SK-N-SH (cell line): ENCODE data around the gene SLC25A24. TPM values are rescaled to one million over a fixed set of nuclear protein-coding genes. Genes with fewer than 3 reads are reported as not detected.

Experiments
- CTCF ChIA-PET: fragments of 300-600, 350-600 bp; formaldehyde crosslinking; extraction: SDS; loops from one replicate; lab custom pipeline; 2021; lab: Yijun Ruan, JAX
- POLR2A ChIA-PET: fragments of 350-600 bp; sonication (Branson Sonifier 250); formaldehyde crosslinking; extraction: SDS; loops from one replicate; lab custom pipeline; 2020; ENCODE audit warnings: antibody characterized with exemption, inconsistent platforms; lab: Yijun Ruan, JAX
- DNase-seq: peaks from one replicate; pipeline ENCODE4 v3.0.0; 2012
- H2AFZ ChIP-seq: fragments of 200-600 bp; sonication (generic); 2 replicates; pipeline ENCODE4 v1.8.1; 2016; ENCODE audit warnings: antibody characterized with exemption, mild to moderate bottlenecking, low read depth
- H3F3A ChIP-seq: fragments of 200-600 bp; sonication (generic); replicated peaks from 2 replicates; pipeline ENCODE3; 2016; ENCODE audit warnings: antibody characterized with exemption, mild to moderate bottlenecking; ENCODE audit not compliant: insufficient read depth
- H3K27ac ChIP-seq, 2 experiments: fragments of 200-500 bp in 1 of 2; fragments of 200-600 bp in 1 of 2; sonication (Bioruptor generic) in 1 of 2; sonication (generic), shearing (Covaris generic) in 1 of 2; 2 replicates each; pipeline versions ENCODE4 v1.5.1 to v1.6.1; 2014 to 2016; ENCODE audit warnings: low read depth in 2 of 2, inconsistent platforms in 1 of 2, low read length in 1 of 2, mild to moderate bottlenecking in 1 of 2, mixed read lengths in 1 of 2
- H3K27me3 ChIP-seq: fragments of 200-600 bp; sonication (generic), shearing (Covaris generic); 2 replicates; pipeline ENCODE4 v1.6.1; 2016; ENCODE audit warnings: mixed run types; ENCODE audit not compliant: insufficient read depth
- H3K36me3 ChIP-seq, 2 experiments: fragments of 200-500 bp in 1 of 2; fragments of 200-600 bp in 1 of 2; sonication (Bioruptor generic) in 1 of 2; sonication (generic) in 1 of 2; replicated peaks in 1 of 2; 2 replicates each; pipeline versions ENCODE3 to v1.5.1; 2014 to 2016; ENCODE audit warnings: low read length in 1 of 2, mild to moderate bottlenecking in 1 of 2; ENCODE audit not compliant: insufficient read depth in 2 of 2, control insufficient read depth in 1 of 2
- H3K4me1 ChIP-seq, 2 experiments: fragments of 200-500 bp in 1 of 2; fragments of 200-600 bp in 1 of 2; sonication (Bioruptor generic) in 1 of 2; sonication (generic), shearing (Covaris generic) in 1 of 2; 2 replicates each; pipeline versions ENCODE4 v1.5.1 to v1.6.1; 2014 to 2016; ENCODE audit warnings: low read depth in 1 of 2, low read length in 1 of 2, mixed run types in 1 of 2; ENCODE audit not compliant: insufficient read depth in 2 of 2, control insufficient read depth in 1 of 2
- H3K4me2 ChIP-seq: fragments of 200-600 bp; sonication (generic), shearing (Covaris generic); 2 replicates; pipeline ENCODE4 v1.6.1; 2017; ENCODE audit warnings: mixed run types
- H3K4me3 ChIP-seq, 2 experiments: fragments of 200-500 bp in 1 of 2; fragments of 200-600 bp in 1 of 2; sonication (Bioruptor generic) in 1 of 2; sonication (generic), shearing (Covaris generic) in 1 of 2; 2 replicates each; pipeline versions ENCODE4 v1.5.1 to v1.8.1; 2014 to 2016; ENCODE audit warnings: low read depth in 2 of 2, inconsistent platforms in 1 of 2, low read length in 1 of 2, mild to moderate bottlenecking in 1 of 2, mixed read lengths in 1 of 2, moderate library complexity in 1 of 2
- H3K79me2 ChIP-seq: fragments of 200-600 bp; sonication (generic); 2 replicates; pipeline ENCODE4 v1.8.1; 2017; ENCODE audit warnings: mild to moderate bottlenecking; ENCODE audit not compliant: insufficient read depth
- H3K9ac ChIP-seq: fragments of 200-600 bp; sonication (generic); 2 replicates; pipeline ENCODE4 v1.6.1; 2017; ENCODE audit warnings: mixed run types
- H3K9me2 ChIP-seq: fragments of 200-600 bp; sonication (generic); 2 replicates; pipeline ENCODE4 v1.6.1; 2017; ENCODE audit warnings: mixed run types
- H3K9me3 ChIP-seq: fragments of 200-600 bp; sonication (generic); 2 replicates; pipeline ENCODE4 v1.6.1; 2017; ENCODE audit warnings: mixed run types, mild to moderate bottlenecking, moderate library complexity
- H4K20me1 ChIP-seq: fragments of 200-600 bp; sonication (generic); 2 replicates; pipeline ENCODE4 v1.6.1; 2017; ENCODE audit warnings: mild to moderate bottlenecking, mixed run types; ENCODE audit not compliant: insufficient read depth
- EP300 ChIP-seq, 2 experiments: IDR thresholded peaks; 2 replicates each; pipeline versions ENCODE4 v1.4.0 to v1.6.1; 2012; ENCODE audit warnings: borderline replicate concordance in 1 of 2, low read depth in 1 of 2, low read length in 1 of 2
- FOSL2 ChIP-seq: IDR thresholded peaks from 2 replicates; pipeline ENCODE4 v1.4.0; 2012; ENCODE audit warnings: low read depth, mild to moderate bottlenecking, moderate library complexity, borderline replicate concordance
- FOXJ3 ChIP-seq: sonication (generic); formaldehyde crosslinking; IDR thresholded peaks from 2 replicates; pipeline ENCODE4 v1.5.1; 2020; ENCODE audit warnings: mild to moderate bottlenecking, missing genetic modification reagents
- FOXM1 ChIP-seq: IDR thresholded peaks from 2 replicates; pipeline ENCODE4 v1.4.0; 2012; ENCODE audit warnings: low read depth, mild to moderate bottlenecking
- GABPA ChIP-seq: IDR thresholded peaks from 2 replicates; pipeline ENCODE4 v1.4.0; 2012; ENCODE audit warnings: low read depth, mild to moderate bottlenecking
- MAX ChIP-seq: IDR thresholded peaks from 2 replicates; pipeline ENCODE4 v1.4.0; 2012; ENCODE audit warnings: low read depth
- NRF1 ChIP-seq: IDR thresholded peaks from 2 replicates; pipeline ENCODE4 v1.6.1; 2012; ENCODE audit warnings: low read depth, mild to moderate bottlenecking, low read length
- PBX3 ChIP-seq: IDR thresholded peaks from 2 replicates; pipeline ENCODE4; 2012
- POLR2AphosphoS5 ChIP-seq: IDR thresholded peaks from 2 replicates; pipeline ENCODE4 v1.6.1; 2012; ENCODE audit warnings: low read depth, low read length
- RAD21 ChIP-seq: IDR thresholded peaks from 2 replicates; pipeline ENCODE4 v1.6.1; 2012; ENCODE audit warnings: mild to moderate bottlenecking, low read length
- RCOR1 ChIP-seq: fragments of 150-350 bp; IDR thresholded peaks from 2 replicates; pipeline ENCODE4 v1.6.1; 2017; ENCODE audit warnings: antibody characterized with exemption, low read length
- RFX5 ChIP-seq: IDR thresholded peaks from 2 replicates; pipeline ENCODE4 v1.6.1; 2012; ENCODE audit warnings: mild to moderate bottlenecking, improper control_type of control experiment, low read length
- SMC3 ChIP-seq: IDR thresholded peaks from 2 replicates; pipeline ENCODE4 v1.6.1; 2012; ENCODE audit warnings: low read depth, low read length, improper control_type of control experiment
- TAF1 ChIP-seq: IDR thresholded peaks from 2 replicates; pipeline ENCODE4 v1.6.1; 2012; ENCODE audit warnings: low read depth, mild to moderate bottlenecking, low read length, moderate library complexity, borderline replicate concordance
- USF1 ChIP-seq: IDR thresholded peaks from 2 replicates; pipeline ENCODE4 v1.4.0; 2012; ENCODE audit warnings: low read depth, borderline replicate concordance
- USF2 ChIP-seq: fragments of 150-350 bp; IDR thresholded peaks from 2 replicates; pipeline ENCODE4 v1.6.1; 2017; ENCODE audit warnings: antibody characterized with exemption, low read length, low read depth, borderline replicate concordance
- YY1 ChIP-seq: IDR thresholded peaks from 2 replicates; pipeline ENCODE4 v1.4.0; 2012; ENCODE audit warnings: low read depth, mild to moderate bottlenecking
- ZBTB33 ChIP-seq: IDR thresholded peaks from 2 replicates; pipeline ENCODE4 v1.4.0; 2012; ENCODE audit warnings: low read depth, borderline replicate concordance
- WGBS: methylation state at CpG from one replicate; pipeline ENCODE4 v1.1.6; 2017; ENCODE audit warnings: low lambda C conversion rate; 5-methylcytosine and 5-hydroxymethylcytosine counted together
- polyA plus RNA-seq, 3 experiments: library from polyadenylated mRNA; depleted of rRNA; stranded (reverse); fragments of >200 nt; gene quantifications; 2 replicates each; pipeline ENCODE4 v1.2.3, GENCODE V29; 2012

The SLC25A24 gene
- polyA plus RNA-seq, 1 of the 3 experiments (the other 2 are of a cell fraction) = 11.3 TPM

- TF ChIP-seq USF1 = no peak
- no peak for TF ChIP-seq MAX
- TF ChIP-seq NRF1 = no peak
- no peak for TF ChIP-seq SMC3
- TF ChIP-seq USF2 = no peak
These were observed 9.3 kb downstream of the SLC25A24 start (continued) for GRCh38 chr1:108190686-108191416.

GRCh38 chr1:108190001-108190634, 10.0 kb downstream of the SLC25A24 start:
- no peaks in the 10 kb centered on the region for H3K9me3 ChIP-seq
- no peak overlapping the region for H3K9ac ChIP-seq
- H3F3A ChIP-seq = no peaks in the 10 kb centered on the region
- no peak overlapping the region for H3K4me2 ChIP-seq
- TF ChIP-seq RAD21 = no peak
- no peak for TF ChIP-seq POLR2AphosphoS5
- TF ChIP-seq TAF1 = no peak
- no peak for TF ChIP-seq RCOR1
- no peak for TF ChIP-seq ZBTB33
- TF ChIP-seq FOXJ3 (CRISPR knock-in tag) = no peak
- no peak for TF ChIP-seq FOSL2
- no peak for TF ChIP-seq YY1
- no peak for TF ChIP-seq GABPA
- no peak for TF ChIP-seq EP300 (IDR thresholded peaks at IDR 0.05; ENCODE audit: borderline replicate concordance in 1 of 2, low read depth in 1 of 2, low read length in 1 of 2)
- no peak for TF ChIP-seq PBX3
- no peak for TF ChIP-seq RFX5
- no peak for TF ChIP-seq NRF1
- TF ChIP-seq MAX = no peak
- no peak for TF ChIP-seq FOXM1
- peaks cover 100% of the 10 kb centered on the region for H3K79me2 ChIP-seq
- ChIA-PET POLR2A (no interaction called here), CTCF (interaction anchor here (1.0 kb wide), 1 partner anchor 14 kb away, joined by 3 read pairs; no protein-coding TSS in a partner anchor)
- H3K4me1 ChIP-seq = no peaks in the 10 kb centered on the region
- H3K36me3 ChIP-seq = peaks cover 36 to 58% of the 10 kb centered on the region in 2 experiments
- peaks cover 24% of the 10 kb centered on the region; the same call in 1 of the 2 replicates for H4K20me1 ChIP-seq
- H3K27me3 ChIP-seq = no peaks in the 10 kb centered on the region
- no peak overlapping the region for H3K27ac ChIP-seq
- WGBS = 91% methylated on average over 7 of the region's 7 CpGs
- no peak overlapping the region for H2AFZ ChIP-seq
- DNase-seq = no peak
- H3K9me2 ChIP-seq = no peaks in the 10 kb centered on the region
- no peak overlapping the region for H3K4me3 ChIP-seq
